Natural killer cell treated with Interleukin-12 subunit alpha and Interleukin-12 subunit beta and Interleukin-15 and Interleukin-18, amount 100 ng/mL, for 72 hours (primary cell): ENCODE results near the gene LRWD1. TPM values are rescaled to one million over a fixed set of nuclear protein-coding genes. Genes with fewer than 3 reads are reported as not detected.
"Not testable (repeated sequence)": the region's sequence is repeated elsewhere in the genome, so short reads cannot be mapped to it uniquely, and the experiment has no call there.

Source experiments
- ATAC-seq, 2 donors: fragments of 150-1000 bp; cut with Tn5 transposase in 1 of 2; sonication (Bioruptor Pico), chemical (Tn5 transposase) in 1 of 2; 2 replicates each; pipeline ENCODE4 v1.10.0; 2021
- DNase-seq: peaks from one replicate; pipeline ENCODE4 v3.0.0; 2022; ENCODE audit warnings: low spot score
- H3K27ac Mint-ChIP-seq, 2 donors: 1 replicate in 1 of 2; 2 replicates in 1 of 2; pipeline ENCODE4 v1.8.0; 2022; ENCODE audit warnings: mixed read lengths in 2 of 2, mild to moderate bottlenecking in 1 of 2, moderate library complexity in 1 of 2
- H3K27me3 Mint-ChIP-seq, 2 donors: 1 replicate in 1 of 2; 2 replicates in 1 of 2; pipeline ENCODE4 v1.8.0; 2022; ENCODE audit warnings: mixed read lengths in 2 of 2
- H3K36me3 Mint-ChIP-seq: one replicate; pipeline ENCODE4 v1.8.0; 2022; ENCODE audit warnings: mixed read lengths
- H3K4me1 Mint-ChIP-seq, 2 donors: 1 replicate in 1 of 2; 2 replicates in 1 of 2; pipeline ENCODE4 v1.8.0; 2022; ENCODE audit warnings: low read depth in 2 of 2, mixed read lengths in 2 of 2, mild to moderate bottlenecking in 1 of 2
- H3K4me3 Mint-ChIP-seq: one replicate; pipeline ENCODE4 v1.8.0; 2022; ENCODE audit warnings: mixed read lengths
- H3K9me3 Mint-ChIP-seq: 2 replicates; pipeline ENCODE4 v1.8.0; 2022; ENCODE audit warnings: mixed read lengths
- total RNA-seq, 2 donors: library from RNA; stranded (reverse); gene quantifications; one replicate each; pipeline ENCODE4 v1.2.3, GENCODE V29; 2022

Gene LRWD1
- total RNA-seq, 2 donors from 2014 or later, result 22.9 to 44.2 TPM

- Mint-ChIP-seq H3K36me3 (no peaks in the 10 kb centered on the region), H3K27me3 (no peaks in the 10 kb centered on the region), H3K4me1 (no peaks in the 10 kb centered on the region), H3K9me3 (no peaks in the 10 kb centered on the region), H3K27ac (no peak overlapping the region), H3K4me3 (no peak overlapping the region)
- ATAC-seq (no peak), DNase-seq (no peak)
Observed at GRCh38 chr7:102451371-102452054, 13.3 kb upstream of the LRWD1 start.

- H3K4me3 Mint-ChIP-seq, result no peak overlapping the region
- no peaks in the 10 kb centered on the region for H3K27me3 Mint-ChIP-seq
- ATAC-seq (no peak), DNase-seq (no peak)
- H3K4me1 Mint-ChIP-seq, result no peaks in the 10 kb centered on the region
- H3K36me3 Mint-ChIP-seq, result no peaks in the 10 kb centered on the region
- no peak overlapping the region for H3K27ac Mint-ChIP-seq
- H3K9me3 Mint-ChIP-seq, result no peaks in the 10 kb centered on the region
Observed at GRCh38 chr7:102452451-102452850, 12.3 kb upstream of the LRWD1 start.

DNA sequence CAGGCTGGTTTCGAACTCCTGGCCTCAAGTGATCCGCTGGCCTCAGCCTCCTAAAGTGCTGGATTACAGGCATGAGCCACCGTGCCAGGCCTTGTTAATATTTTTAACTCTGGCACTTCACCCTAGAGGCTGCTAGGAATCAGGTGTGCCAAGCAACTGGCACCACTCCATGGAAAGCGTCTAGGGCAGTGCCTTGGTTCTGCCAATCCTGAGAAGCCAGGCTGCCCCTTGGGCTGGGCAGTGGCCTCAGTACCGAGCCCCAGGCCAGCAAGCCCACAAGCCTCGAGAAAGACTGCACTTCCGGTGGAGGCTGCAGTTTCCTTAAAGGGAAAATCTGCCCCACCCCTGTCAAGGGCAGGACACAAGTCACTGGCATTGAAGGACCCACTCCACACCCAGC, 11.5 kb upstream of the LRWD1 start:
- no peak overlapping the region for H3K4me3 Mint-ChIP-seq
- no peak for ATAC-seq
- no peaks in the 10 kb centered on the region for H3K4me1 Mint-ChIP-seq
- no peaks in the 10 kb centered on the region for H3K36me3 Mint-ChIP-seq
- DNase-seq, result no peak
- H3K27me3 Mint-ChIP-seq, result no peaks in the 10 kb centered on the region
- no peaks in the 10 kb centered on the region for H3K9me3 Mint-ChIP-seq
- H3K27ac Mint-ChIP-seq, result peak overlapping the region in 1 of 2 donors; percentile 33

DNA sequence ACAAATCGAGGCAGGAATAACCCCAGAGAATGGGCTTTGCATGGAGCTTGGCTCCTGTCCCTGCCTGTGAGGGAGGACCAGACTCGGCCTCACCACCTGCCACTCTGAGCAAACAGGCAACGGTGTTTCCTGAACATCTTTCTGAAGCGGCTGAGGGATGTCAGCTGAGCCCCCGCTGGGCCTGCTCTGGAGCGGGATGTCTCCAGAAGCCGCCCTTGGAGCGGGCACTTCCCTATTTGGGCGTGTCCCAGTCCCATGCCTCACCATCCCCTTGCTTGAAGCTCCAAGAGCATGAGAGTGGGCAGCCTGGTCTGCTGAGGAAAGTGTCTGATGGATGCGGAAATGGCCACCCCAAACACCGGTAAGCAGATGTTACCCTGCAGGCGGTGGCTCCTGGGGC, 10.3 kb upstream of the LRWD1 start:
- Mint-ChIP-seq H3K27me3 (no peaks in the 10 kb centered on the region), H3K4me3 (no peak overlapping the region), H3K4me1 (no peaks in the 10 kb centered on the region), H3K9me3 (no peaks in the 10 kb centered on the region), H3K36me3 (no peaks in the 10 kb centered on the region), H3K27ac (peak overlapping the region in 1 of 2 donors; percentile 29)
- ATAC-seq (no peak), DNase-seq (no peak)

DNA sequence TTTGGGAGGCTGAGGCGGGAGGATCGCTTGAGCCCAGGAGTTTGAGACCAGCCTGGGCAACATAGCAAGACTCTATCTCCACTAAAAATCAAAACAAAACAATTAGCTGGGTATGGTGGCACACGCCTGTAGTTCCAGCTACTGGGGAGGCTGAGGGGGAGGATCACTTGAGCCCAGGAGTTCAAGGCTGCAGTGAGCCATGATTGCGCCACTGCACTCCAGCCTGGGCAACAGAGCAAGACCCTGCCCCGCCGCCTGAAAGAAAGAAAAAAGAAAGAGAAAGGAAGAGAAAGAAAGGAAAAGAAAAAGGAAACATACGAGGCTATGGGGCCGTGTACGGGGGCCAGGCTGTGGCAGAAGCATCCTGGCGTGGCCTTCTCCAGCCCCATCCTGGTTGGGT, 9.9 kb upstream of the LRWD1 start:
- H3K4me1 Mint-ChIP-seq, H3K27me3 Mint-ChIP-seq, H3K36me3 Mint-ChIP-seq, ATAC-seq, H3K9me3 Mint-ChIP-seq, H3K4me3 Mint-ChIP-seq, DNase-seq: not testable (repeated sequence)
- peak overlapping the region in 1 of 2 donors; percentile 29 for H3K27ac Mint-ChIP-seq

DNA sequence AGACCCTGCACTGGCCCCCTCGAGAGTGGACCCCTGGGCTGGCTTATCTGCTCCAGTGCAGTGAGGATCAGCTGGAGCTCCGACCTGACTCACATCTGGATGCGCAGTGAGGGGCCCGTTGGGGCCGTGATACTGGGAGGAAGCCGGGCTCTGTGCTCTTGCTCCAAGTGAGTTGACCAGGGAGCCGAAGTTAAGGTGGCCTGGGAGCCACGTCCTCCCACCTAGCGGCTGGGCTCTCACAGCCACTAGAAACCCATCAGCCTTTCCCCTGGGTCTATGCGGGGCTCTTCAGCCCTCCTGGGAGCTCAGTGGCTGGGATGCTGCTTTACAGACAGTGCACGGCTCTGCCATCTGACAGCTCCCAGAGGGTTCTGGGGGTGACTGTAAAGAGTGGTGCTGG, 9.2 kb upstream of the LRWD1 start:
- no peaks in the 10 kb centered on the region for H3K27me3 Mint-ChIP-seq
- peaks cover 0 to 2% of the 10 kb centered on the region in 2 donors for H3K4me1 Mint-ChIP-seq
- no peak for DNase-seq
- H3K36me3 Mint-ChIP-seq, result no peaks in the 10 kb centered on the region
- no peak overlapping the region for H3K4me3 Mint-ChIP-seq
- no peaks in the 10 kb centered on the region for H3K9me3 Mint-ChIP-seq
- no peak for ATAC-seq
- no peak overlapping the region for H3K27ac Mint-ChIP-seq

DNA sequence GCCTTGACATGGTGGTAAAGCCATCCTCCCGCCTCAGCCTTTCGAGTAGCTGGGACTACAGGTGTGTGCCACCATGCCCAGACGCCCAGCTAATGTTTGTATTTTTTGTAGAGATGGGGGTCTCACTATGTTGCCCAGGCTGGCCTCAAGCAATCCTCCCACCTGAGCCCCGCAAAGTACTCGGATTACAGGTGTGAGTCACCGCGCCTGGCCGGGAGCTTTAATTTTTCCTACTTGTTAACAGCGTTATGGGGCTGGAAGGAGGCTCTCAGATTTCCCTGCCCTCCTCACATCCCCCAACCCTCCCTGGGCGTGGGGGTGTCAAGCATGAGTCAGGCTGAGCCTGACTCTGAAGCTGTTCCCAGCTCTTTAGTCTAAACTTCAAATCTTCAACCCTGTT, 8.5 kb upstream of the LRWD1 start:
- DNase-seq (no peak), ATAC-seq (no peak)
- Mint-ChIP-seq H3K27ac (no peak overlapping the region), H3K36me3 (no peaks in the 10 kb centered on the region), H3K4me3 (no peak overlapping the region), H3K9me3 (no peaks in the 10 kb centered on the region), H3K4me1 (peaks cover 0 to 6% of the 10 kb centered on the region in 2 donors), H3K27me3 (no peaks in the 10 kb centered on the region)

DNA sequence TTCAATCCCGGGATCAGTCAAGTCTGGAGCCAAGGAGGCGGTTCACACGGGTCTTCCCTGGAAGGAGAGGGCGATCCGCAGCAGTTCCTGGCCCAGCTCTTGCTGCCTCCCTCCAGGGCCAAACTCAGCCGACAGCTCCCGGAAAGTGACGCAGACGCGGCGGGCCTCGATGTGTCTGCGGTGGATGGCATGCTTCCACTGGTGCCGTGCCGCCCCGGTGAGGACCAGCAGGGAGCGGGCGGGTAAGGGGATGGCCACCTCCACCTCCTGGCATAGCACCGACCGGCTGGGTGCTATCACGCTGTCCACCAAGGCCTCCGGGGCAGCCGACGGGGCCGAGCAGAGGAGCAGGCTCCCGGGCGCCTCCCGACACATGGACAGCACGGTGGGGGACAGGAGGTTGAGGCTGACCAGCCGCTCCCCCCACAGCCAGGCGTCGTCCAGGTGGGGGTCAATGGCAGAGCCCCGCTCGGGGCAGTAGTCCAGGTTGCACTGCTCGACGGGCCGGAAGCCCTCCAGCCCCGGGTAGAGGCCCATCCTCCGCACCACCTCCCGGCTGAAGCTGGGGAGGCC, 7.3 kb upstream of the LRWD1 start:
- Mint-ChIP-seq H3K36me3 (no peaks in the 10 kb centered on the region), H3K9me3 (no peaks in the 10 kb centered on the region), H3K4me1 (peaks cover 3 to 7% of the 10 kb centered on the region in 2 donors), H3K27me3 (no peaks in the 10 kb centered on the region), H3K27ac (no peak overlapping the region), H3K4me3 (no peak overlapping the region)
- DNase-seq (no peak), ATAC-seq (no peak)

DNA sequence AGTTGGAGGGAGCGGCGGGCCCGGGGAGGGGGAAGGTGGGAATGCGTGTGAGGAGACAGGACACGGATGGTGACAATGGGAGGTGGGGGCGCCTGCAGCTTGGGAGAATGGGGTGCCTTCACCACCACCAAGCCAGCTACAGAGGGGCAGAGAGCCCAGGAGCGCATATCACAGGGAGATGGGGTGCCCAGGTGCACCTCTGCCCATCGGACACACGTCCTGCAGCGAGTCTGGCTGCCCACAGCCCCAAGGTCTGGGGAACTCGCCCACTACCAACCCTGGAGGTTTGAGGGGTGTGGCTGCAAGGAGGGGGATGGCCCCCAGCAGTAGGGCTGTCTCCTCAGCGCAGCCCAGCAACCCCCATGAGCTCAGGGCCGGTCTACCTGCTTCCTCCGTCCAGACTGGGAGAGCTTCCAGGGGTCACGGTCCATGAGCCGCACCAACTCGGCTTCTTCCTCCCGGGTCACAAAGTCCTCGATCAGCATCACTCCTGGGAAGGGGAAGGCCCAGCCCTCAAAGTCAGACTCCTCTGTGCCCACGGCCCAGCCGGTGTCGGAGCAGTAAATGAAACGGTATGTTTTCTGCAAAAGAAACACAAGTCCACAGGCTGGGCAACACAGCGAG, 5.5 kb upstream of the LRWD1 start:
- Mint-ChIP-seq H3K27me3 (no peaks in the 10 kb centered on the region), H3K36me3 (no peaks in the 10 kb centered on the region), H3K27ac (no peak overlapping the region), H3K4me1 (peaks cover 16 to 19% of the 10 kb centered on the region in 2 donors), H3K4me3 (no peak overlapping the region), H3K9me3 (no peaks in the 10 kb centered on the region)
- DNase-seq, result no peak
- no peak for ATAC-seq

GRCh38 chr7:102460467-102460866, 4.3 kb upstream of the LRWD1 start:
- H3K27me3 Mint-ChIP-seq, result no peaks in the 10 kb centered on the region
- no peak overlapping the region for H3K4me3 Mint-ChIP-seq
- peaks cover 20 to 21% of the 10 kb centered on the region in 2 donors for H3K4me1 Mint-ChIP-seq
- H3K27ac Mint-ChIP-seq, result no peak overlapping the region
- no peaks in the 10 kb centered on the region for H3K9me3 Mint-ChIP-seq
- no peak for ATAC-seq
- DNase-seq, result peak; percentile 52
- no peaks in the 10 kb centered on the region for H3K36me3 Mint-ChIP-seq

GRCh38 chr7:102463841-102464576, 775 bp upstream of the LRWD1 start:
- peaks cover 31 to 33% of the 10 kb centered on the region in 2 donors for H3K4me1 Mint-ChIP-seq
- peak; percentile 57 for DNase-seq
- H3K27ac Mint-ChIP-seq, result peak overlapping the region; percentile 39 to 81
- H3K36me3 Mint-ChIP-seq, result no peaks in the 10 kb centered on the region
- no peak for ATAC-seq
- H3K9me3 Mint-ChIP-seq, result no peaks in the 10 kb centered on the region
- peak overlapping the region; percentile 87 for H3K4me3 Mint-ChIP-seq
- no peaks in the 10 kb centered on the region for H3K27me3 Mint-ChIP-seq

DNA sequence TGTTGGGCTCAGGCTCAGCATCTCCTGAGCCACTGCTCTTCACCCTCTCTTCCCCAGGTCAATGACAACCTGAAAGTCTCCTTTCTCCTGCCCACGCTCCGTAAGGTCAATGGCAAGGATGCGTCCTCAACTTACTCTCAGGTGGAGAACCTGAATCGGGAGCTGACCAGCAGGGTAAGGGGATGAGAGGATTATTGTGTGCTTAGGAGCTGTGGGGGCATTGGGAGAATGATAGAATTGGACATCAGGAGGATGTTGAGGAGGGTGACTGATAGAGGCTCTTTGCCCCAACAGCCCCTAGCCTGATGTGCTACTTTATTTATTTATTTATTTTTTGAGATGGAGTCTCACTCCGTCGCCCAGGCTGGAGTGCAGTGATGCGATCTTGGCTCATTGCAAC, 1.3 kb downstream of the LRWD1 start:
- DNase-seq (peak; percentile 44), ATAC-seq (no peak)
- H3K27me3 Mint-ChIP-seq, result no peaks in the 10 kb centered on the region
- peak overlapping the region; percentile 87 for H3K4me3 Mint-ChIP-seq
- H3K27ac Mint-ChIP-seq, result peak overlapping the region in 1 of 2 donors; percentile 19
- H3K4me1 Mint-ChIP-seq, result peaks cover 25 to 33% of the 10 kb centered on the region in 2 donors
- H3K36me3 Mint-ChIP-seq, result no peaks in the 10 kb centered on the region
- H3K9me3 Mint-ChIP-seq, result no peaks in the 10 kb centered on the region

DNA sequence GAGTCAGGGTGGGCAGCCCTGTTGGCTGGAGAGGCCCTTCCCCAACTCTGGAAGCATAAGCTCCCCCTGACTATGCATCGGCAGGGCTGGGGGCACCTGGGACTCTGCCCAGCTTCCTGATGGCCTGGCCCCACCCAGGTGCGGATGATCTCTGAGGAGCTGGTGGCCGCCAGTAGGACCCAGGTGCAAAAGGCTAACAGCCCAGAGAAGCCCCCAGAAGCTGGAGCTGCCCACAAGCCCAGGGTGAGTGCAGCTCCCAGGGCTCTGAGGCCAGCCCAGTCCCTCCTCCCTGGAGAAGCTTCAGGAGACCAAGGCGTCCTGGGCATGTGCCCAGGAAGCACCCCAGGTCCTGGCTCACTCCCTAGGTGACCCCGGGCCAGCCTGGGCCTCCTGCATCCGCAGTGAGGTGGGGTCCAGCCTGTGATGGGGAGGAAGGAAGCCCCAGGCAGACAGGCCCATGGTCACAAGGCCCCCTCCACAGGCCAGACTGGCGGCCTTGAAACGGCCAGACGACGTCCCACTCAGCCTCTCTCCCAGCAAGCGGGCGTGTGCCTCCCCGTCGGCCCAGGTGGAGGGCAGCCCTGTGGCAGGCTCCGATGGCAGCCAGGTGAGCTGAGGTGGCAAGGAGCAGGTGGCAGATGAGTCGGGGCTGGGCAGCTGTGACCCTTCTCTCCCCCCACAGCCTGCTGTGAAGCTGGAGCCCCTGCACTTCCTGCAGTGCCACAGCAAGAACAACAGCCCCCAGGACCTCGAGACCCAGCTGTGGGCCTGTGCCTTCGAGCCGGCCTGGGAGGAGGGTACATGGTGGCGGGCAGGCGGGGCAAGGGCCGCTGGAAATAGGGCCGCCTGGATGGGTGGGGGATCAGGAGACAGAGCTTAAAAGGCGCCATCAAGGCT, 3.0 kb downstream of the LRWD1 start:
- peak; percentile 59 for DNase-seq
- no peaks in the 10 kb centered on the region for H3K27me3 Mint-ChIP-seq
- peaks cover 20 to 27% of the 10 kb centered on the region in 2 donors for H3K4me1 Mint-ChIP-seq
- H3K36me3 Mint-ChIP-seq, result no peaks in the 10 kb centered on the region
- no peaks in the 10 kb centered on the region for H3K9me3 Mint-ChIP-seq
- no peak overlapping the region for H3K27ac Mint-ChIP-seq
- ATAC-seq, result no peak
- no peak overlapping the region for H3K4me3 Mint-ChIP-seq
